ENCODE results near the gene STUB1. TPM values are rescaled to one million over a fixed set of nuclear protein-coding genes. Genes with fewer than 3 reads are reported as not detected.

The STUB1 gene
- total and polyA plus RNA-seq, 2 experiments from 2014 or later, result 91.7 to 108 TPM

- peak; percentile 5 for ATAC-seq
Observed at GRCh38 chr16:676913-677312, 3.3 kb upstream of the STUB1 start.

GRCh38 chr16:677316-678190 lies 2.7 kb upstream of the STUB1 start:
- TF ChIP-seq ETS1 (IDR thresholded peaks at IDR 0.05), result no peak
- no peak for TF ChIP-seq CREB1 (CRISPR knock-in tag; IDR thresholded peaks at IDR 0.05; ENCODE audit: low read depth)
- TF ChIP-seq JUNB (IDR thresholded peaks at IDR 0.05; ENCODE audit: unreplicated experiment), result no peak
- no peak for TF ChIP-seq EZH2 (IDR thresholded peaks at IDR 0.05; ENCODE audit: low read depth, unreplicated experiment)
- TF ChIP-seq ZNF331 (CRISPR knock-in tag; IDR thresholded peaks at IDR 0.05; ENCODE audit: low read depth), result no peak
- Histone ChIP-seq H3K27ac (ENCODE audit: low read depth) (no peak overlapping the region), H3K9me2 (ENCODE audit: insufficient read depth) (no peaks in the 10 kb centered on the region), H3K4me2 (peak overlapping the region; percentile 74), H3K4me1 (ENCODE audit: insufficient read depth) (peaks cover 11% of the 10 kb centered on the region; the same call in 1 of the 2 replicates), H2AFZ (no peak overlapping the region), H3F3A (replicated peaks; ENCODE audit: low read depth) (peaks cover 33% of the 10 kb centered on the region), H3K79me2 (replicated peaks; ENCODE audit: insufficient read depth) (peaks cover 9% of the 10 kb centered on the region; the same call in 1 of the 2 replicates), H3K4me3 (peak overlapping the region; percentile 48), H3K36me3 (ENCODE audit: insufficient read depth) (no peaks in the 10 kb centered on the region; the same call in 1 of the 2 replicates), H3K27me3 (ENCODE audit: insufficient read depth) (no peaks in the 10 kb centered on the region), H4K20me1 (replicated peaks; ENCODE audit: insufficient read depth) (peaks cover 17% of the 10 kb centered on the region)
- Mint-ChIP-seq H3K27ac (no peak overlapping the region), H3K4me1 (peaks cover 31% of the 10 kb centered on the region), H3K36me3 (ENCODE audit: low read depth) (peaks cover 23% of the 10 kb centered on the region), H3K9me3 (no peaks in the 10 kb centered on the region; the same call in 1 of the 3 replicates), H3K4me3 (peak overlapping the region; percentile 36; the same call in 1 of the 3 replicates), H3K27me3 (ENCODE audit: insufficient read depth, low read depth, poor library complexity) (peaks cover 20% of the 10 kb centered on the region)
- ATAC-seq (peak; percentile 21), DNase-seq (ENCODE audit: low spot score) (peak; percentile 77)

More at GRCh38 chr16:676913-677312, 3.3 kb upstream of the STUB1 start:
- Histone ChIP-seq H3K36me3 (ENCODE audit: insufficient read depth) (no peaks in the 10 kb centered on the region), H4K20me1 (replicated peaks; ENCODE audit: insufficient read depth) (peaks cover 10% of the 10 kb centered on the region), H3K4me3 (peak overlapping the region; percentile 48), H3K27me3 (ENCODE audit: insufficient read depth) (no peaks in the 10 kb centered on the region), H3K27ac (ENCODE audit: low read depth) (no peak overlapping the region), H3K4me2 (peak overlapping the region; percentile 74), H3K4me1 (ENCODE audit: insufficient read depth) (peaks cover 11% of the 10 kb centered on the region; the same call in 1 of the 2 replicates), H3F3A (replicated peaks; ENCODE audit: low read depth) (peaks cover 27% of the 10 kb centered on the region), H2AFZ (no peak overlapping the region), H3K9me2 (ENCODE audit: insufficient read depth) (no peaks in the 10 kb centered on the region), H3K79me2 (replicated peaks; ENCODE audit: insufficient read depth) (peaks cover 9% of the 10 kb centered on the region; the same call in 1 of the 2 replicates)
- Mint-ChIP-seq H3K36me3 (ENCODE audit: low read depth) (peaks cover 17% of the 10 kb centered on the region), H3K4me1 (peaks cover 27% of the 10 kb centered on the region), H3K27me3 (ENCODE audit: insufficient read depth, low read depth, poor library complexity) (peaks cover 17% of the 10 kb centered on the region), H3K9me3 (no peaks in the 10 kb centered on the region; the same call in 1 of the 3 replicates), H3K4me3 (peak overlapping the region; percentile 36; the same call in 2 of the 3 replicates), H3K27ac (no peak overlapping the region; the same call in 1 of the 2 replicates)
- DNase-seq (ENCODE audit: low spot score), result peak; percentile 54
- peak; percentile 20; the same call in 1 of the 2 replicates for TF ChIP-seq POLR2AphosphoS5 (IDR thresholded peaks at IDR 0.05; ENCODE audit: low read depth)
- TF ChIP-seq CREB1 (CRISPR knock-in tag; IDR thresholded peaks at IDR 0.05; ENCODE audit: low read depth), result no peak

Data from GM23338 (cell line).